Body of pancreas (tissue), 4 donors: ENCODE measurements around the gene OSCP1. TPM values are rescaled to one million over a fixed set of nuclear protein-coding genes. Genes with fewer than 3 reads are reported as not detected.

Experiments
- ATAC-seq: fragments of 150-250 bp; one replicate; pipeline ENCODE4 v1.9.1; 2016
- DNase-seq, 4 donors: peaks; one replicate each; pipeline ENCODE4 v3.0.0-alpha.2; 2019
- H3K27ac ChIP-seq, 4 donors: fragments of 200-600 bp; sonication (generic); 1 replicate in 3 of 4; 2 replicates in 1 of 4; pipeline versions ENCODE4 v1.5.1 to v1.6.1; 2016 to 2019; ENCODE audit warnings: mild to moderate bottlenecking in 1 of 4, mixed read lengths in 1 of 4, moderate library complexity in 1 of 4
- H3K27me3 ChIP-seq, 2 donors: fragments of 200-600 bp; sonication (generic); one replicate each; pipeline ENCODE4 v1.6.0; 2016; ENCODE audit warnings: mild to moderate bottlenecking in 1 of 2
- H3K36me3 ChIP-seq, 2 donors: fragments of 200-600 bp; sonication (generic); replicated peaks in 1 of 2; 2 replicates each; pipeline ENCODE4 v1.5.1; 2016; ENCODE audit warnings: low read depth in 2 of 2; ENCODE audit not compliant: insufficient read depth in 1 of 2
- H3K4me1 ChIP-seq: fragments of 200-600 bp; sonication (generic); one replicate; pipeline ENCODE4 v1.6.0; 2016
- H3K4me3 ChIP-seq, 2 donors: fragments of 200-600 bp; sonication (generic); 1 replicate in 1 of 2; 2 replicates in 1 of 2; pipeline ENCODE4 v1.5.1; 2016 to 2019
- H3K9me3 ChIP-seq, 3 donors: fragments of 200-600 bp; sonication (generic); 1 replicate in 2 of 3; 2 replicates in 1 of 3; pipeline ENCODE4 v1.5.1; 2016
- POLR2A ChIP-seq, 3 donors: fragments of 450-650 bp; IDR thresholded peaks; one replicate each; pipeline ENCODE4 v1.6.1; 2016; ENCODE audit warnings: antibody characterized with exemption in 3 of 3, mild to moderate bottlenecking in 2 of 3
- WGBS, 2 donors: methylation state at CpG; one replicate each; pipeline ENCODE4 v1.1.5; 2017; 5-methylcytosine and 5-hydroxymethylcytosine counted together
- intact Hi-C: fragments of 100-400 bp; cut with DNase I; formaldehyde crosslinking; loops from one replicate; pipeline ENCODE4 v1.15.1; 2023
- total RNA-seq, 2 donors: library from RNA; depleted of rRNA; stranded (reverse); fragments of >200 nt; gene quantifications; one replicate each; pipeline ENCODE4 v1.1.0, GENCODE V29; 2016
- TF ChIP-seq, protein P1 (sequence below), 7 experiments: fragments of 450-650 bp in 4 of 7; fragments of 200-600 bp in 3 of 7; sonication (generic) in 3 of 7; IDR thresholded peaks; one replicate each; pipeline ENCODE4 v1.5.1; 2016 to 2019; ENCODE audit warnings: antibody characterized with exemption in 7 of 7

Gene OSCP1
- total RNA-seq, 2 donors from 2014 or later = 2.0 to 3.9 TPM

- Histone ChIP-seq H3K4me1 (no peaks in the 10 kb centered on the region), H3K27ac (no peak overlapping the region), H3K9me3 (no peaks in the 10 kb centered on the region), H3K36me3 (no peaks in the 10 kb centered on the region), H3K4me3 (no peak overlapping the region), H3K27me3 (no peaks in the 10 kb centered on the region)
- 9 to 12% methylated on average over 13 of the region's 13 CpGs for WGBS, 2 donors
- intact Hi-C loops = no loop called here
- TF ChIP-seq, protein P1, sequence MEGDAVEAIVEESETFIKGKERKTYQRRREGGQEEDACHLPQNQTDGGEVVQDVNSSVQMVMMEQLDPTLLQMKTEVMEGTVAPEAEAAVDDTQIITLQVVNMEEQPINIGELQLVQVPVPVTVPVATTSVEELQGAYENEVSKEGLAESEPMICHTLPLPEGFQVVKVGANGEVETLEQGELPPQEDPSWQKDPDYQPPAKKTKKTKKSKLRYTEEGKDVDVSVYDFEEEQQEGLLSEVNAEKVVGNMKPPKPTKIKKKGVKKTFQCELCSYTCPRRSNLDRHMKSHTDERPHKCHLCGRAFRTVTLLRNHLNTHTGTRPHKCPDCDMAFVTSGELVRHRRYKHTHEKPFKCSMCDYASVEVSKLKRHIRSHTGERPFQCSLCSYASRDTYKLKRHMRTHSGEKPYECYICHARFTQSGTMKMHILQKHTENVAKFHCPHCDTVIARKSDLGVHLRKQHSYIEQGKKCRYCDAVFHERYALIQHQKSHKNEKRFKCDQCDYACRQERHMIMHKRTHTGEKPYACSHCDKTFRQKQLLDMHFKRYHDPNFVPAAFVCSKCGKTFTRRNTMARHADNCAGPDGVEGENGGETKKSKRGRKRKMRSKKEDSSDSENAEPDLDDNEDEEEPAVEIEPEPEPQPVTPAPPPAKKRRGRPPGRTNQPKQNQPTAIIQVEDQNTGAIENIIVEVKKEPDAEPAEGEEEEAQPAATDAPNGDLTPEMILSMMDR (IDR thresholded peaks at IDR 0.05) = peak; percentile 72 to 96 (median 90)
- TF ChIP-seq POLR2A (IDR thresholded peaks at IDR 0.05) = no peak
- DNase-seq (peak; percentile 85 to 89 (median 88)), ATAC-seq (peak; percentile 94)
Measured at GRCh38 chr1:36420836-36421317, 29.4 kb downstream of the OSCP1 start.

- no peaks in the 10 kb centered on the region for H3K36me3 ChIP-seq
- no peaks in the 10 kb centered on the region for H3K9me3 ChIP-seq
- H3K4me3 ChIP-seq = no peak overlapping the region
- intact Hi-C loops = no loop called here
- H3K27ac ChIP-seq = no peak overlapping the region
- no peaks in the 10 kb centered on the region for H3K4me1 ChIP-seq
- ATAC-seq = no peak
- TF ChIP-seq POLR2A (IDR thresholded peaks at IDR 0.05) = no peak
- TF ChIP-seq, protein P1 (IDR thresholded peaks at IDR 0.05) = no peak
- no peaks in the 10 kb centered on the region for H3K27me3 ChIP-seq
- WGBS, 2 donors = 32 to 38% methylated on average over 5 of the region's 5 CpGs
- peak in 1 of 4 donors; percentile 10 for DNase-seq
Measured at GRCh38 chr1:36420409-36420808, 29.8 kb downstream of the OSCP1 start.

- intact Hi-C loops = loop anchor here (10.0 kb wide), 1 partner anchor 325 kb away; no protein-coding TSS in a partner anchor
- 84% methylated on average over 4 of the region's 4 CpGs for WGBS, 2 donors
- TF ChIP-seq POLR2A (IDR thresholded peaks at IDR 0.05) = no peak
- TF ChIP-seq, protein P1 (IDR thresholded peaks at IDR 0.05) = no peak
- no peak overlapping the region for H3K4me3 ChIP-seq
- H3K9me3 ChIP-seq = no peaks in the 10 kb centered on the region
- ATAC-seq (no peak), DNase-seq (no peak)
- no peaks in the 10 kb centered on the region for H3K4me1 ChIP-seq
- H3K36me3 ChIP-seq = no peaks in the 10 kb centered on the region
- H3K27ac ChIP-seq = no peak overlapping the region
- H3K27me3 ChIP-seq = no peaks in the 10 kb centered on the region
Measured at GRCh38 chr1:36419569-36419968, 30.7 kb downstream of the OSCP1 start.

- WGBS, 2 donors = 70 to 85% methylated on average over 3 of the region's 3 CpGs
- no peak overlapping the region for H3K27ac ChIP-seq
Measured at GRCh38 chr1:36419140-36419539, 31.1 kb downstream of the OSCP1 start.

More at GRCh38 chr1:36419140-36419539, 31.1 kb downstream of the OSCP1 start:
- DNase-seq (no peak), ATAC-seq (no peak)
- intact Hi-C loops = loop anchor here (10.0 kb wide), 1 partner anchor 324 kb away; no protein-coding TSS in a partner anchor
- H3K4me1 ChIP-seq = no peaks in the 10 kb centered on the region
- no peaks in the 10 kb centered on the region for H3K27me3 ChIP-seq
- no peaks in the 10 kb centered on the region for H3K9me3 ChIP-seq
- no peaks in the 10 kb centered on the region for H3K36me3 ChIP-seq
- TF ChIP-seq, protein P1 (IDR thresholded peaks at IDR 0.05) = no peak
- no peak for TF ChIP-seq POLR2A (IDR thresholded peaks at IDR 0.05)
- H3K4me3 ChIP-seq = no peak overlapping the region
